Activated T-helper 1 cell treated with Interleukin-2 at 50 U/mL for 16 hours (primary cell): Measurements from ENCODE around the gene STAM.
A peak's percentile ranks its signal among the peaks of the same experiment; 100 is the strongest.
"Not testable (repeated sequence)": the region's sequence is repeated elsewhere in the genome, so short reads cannot be mapped to it uniquely, and the experiment has no call there.

Experiments
- DNase-seq: peaks from one replicate; pipeline ENCODE4 v3.0.0-alpha.2; 2020; ENCODE audit warnings: low read depth

Gene STAM

DNA sequence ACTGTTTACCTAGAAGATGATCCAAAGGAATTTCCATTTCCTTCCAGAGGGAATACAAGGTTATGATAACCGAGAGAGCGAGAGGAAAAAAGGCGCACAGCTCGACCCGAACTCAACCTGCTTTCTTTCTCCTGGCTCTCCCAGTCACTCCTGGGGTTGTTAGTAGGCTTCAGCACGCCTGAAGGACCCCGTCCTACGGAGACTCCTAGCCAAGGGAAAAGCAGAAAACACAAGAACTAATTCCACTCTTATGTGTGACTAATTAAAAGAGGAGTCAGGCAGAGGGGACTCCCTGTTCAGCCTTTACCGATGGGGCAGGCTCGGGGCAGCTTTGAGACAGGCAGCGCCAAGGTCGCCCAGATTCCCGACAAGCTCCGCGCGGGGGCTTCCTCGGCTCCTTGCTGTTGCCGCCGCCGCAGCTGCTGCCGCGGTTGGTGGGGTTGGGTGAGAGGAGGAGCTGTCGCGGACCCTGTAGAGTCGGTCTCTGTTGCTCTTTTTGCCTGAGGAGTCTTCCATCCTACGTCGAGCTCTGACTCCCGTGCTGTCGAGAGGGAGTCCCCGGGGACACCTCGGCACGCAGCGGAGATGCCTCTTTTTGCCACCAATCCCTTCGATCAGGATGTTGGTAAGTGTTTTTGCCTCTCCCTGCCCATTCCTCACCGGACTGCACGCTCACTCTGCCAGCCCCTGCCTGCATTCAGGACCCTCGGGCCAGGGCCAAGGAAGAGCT is at the start of gene STAM:
TSS of gene STAM (plus strand) at position 397 of the 730 bp plus-strand sequence. CDS start at position 586, 189 bp downstream.
- peak; percentile 87 for DNase-seq

DNA sequence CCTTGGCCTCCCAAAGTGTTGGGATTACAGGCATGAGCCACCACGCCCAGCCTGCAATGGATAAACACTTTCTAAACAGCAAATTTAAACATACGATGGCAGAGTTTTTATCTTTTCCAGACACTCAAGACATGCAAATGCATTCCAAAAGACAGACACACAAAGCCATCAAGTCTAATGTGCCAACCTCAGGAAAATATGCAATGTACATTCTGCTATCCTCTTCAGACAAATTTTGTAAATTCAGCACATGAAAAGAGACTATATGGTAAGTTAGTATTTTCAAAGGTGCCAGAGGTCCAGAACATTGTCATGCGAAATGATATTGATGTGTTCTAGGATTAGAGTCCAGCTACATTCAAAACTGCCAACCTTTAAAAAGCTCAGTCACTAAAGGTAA is 46.6 kb upstream of the STAM start:
- DNase-seq, result no peak

DNA sequence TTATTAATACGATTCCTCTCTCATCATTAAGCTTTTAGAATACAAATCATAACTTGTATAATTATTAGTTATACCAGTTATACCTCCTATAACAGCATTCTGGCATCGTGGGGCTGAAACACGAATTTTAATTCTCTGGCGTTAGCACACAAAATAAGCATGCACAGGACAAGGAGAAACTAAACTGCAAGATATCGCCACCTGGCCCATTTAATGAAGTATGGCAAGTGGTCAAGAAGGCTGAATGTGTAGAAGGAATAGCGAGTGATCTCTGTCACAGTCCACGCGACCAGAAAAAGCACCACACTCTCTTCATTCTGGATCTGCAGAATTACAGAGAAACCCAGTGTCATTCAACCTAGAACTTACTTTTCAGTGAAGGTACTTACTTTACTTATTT is 44.9 kb upstream of the STAM start:
- DNase-seq, result no peak

DNA sequence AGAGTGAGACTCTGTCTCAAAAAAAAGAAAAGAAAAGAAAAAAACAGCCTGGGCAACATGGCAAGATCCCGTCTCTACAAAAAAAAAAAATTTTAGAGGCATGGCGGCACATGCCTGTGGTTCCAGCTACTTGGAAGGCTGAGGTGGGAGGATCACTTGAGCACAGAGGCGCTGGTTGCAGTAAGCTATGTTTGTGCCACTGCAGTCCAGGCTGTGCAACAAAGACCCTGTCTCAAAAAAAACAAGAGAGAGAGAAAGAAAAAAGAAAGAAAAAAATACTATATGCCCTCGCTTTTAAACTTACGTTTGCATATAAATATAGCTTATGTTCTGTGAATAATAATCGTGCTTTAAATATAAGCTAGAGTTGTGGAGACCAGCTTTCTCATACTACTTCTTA is 38.0 kb upstream of the STAM start:
- DNase-seq, result no peak

DNA sequence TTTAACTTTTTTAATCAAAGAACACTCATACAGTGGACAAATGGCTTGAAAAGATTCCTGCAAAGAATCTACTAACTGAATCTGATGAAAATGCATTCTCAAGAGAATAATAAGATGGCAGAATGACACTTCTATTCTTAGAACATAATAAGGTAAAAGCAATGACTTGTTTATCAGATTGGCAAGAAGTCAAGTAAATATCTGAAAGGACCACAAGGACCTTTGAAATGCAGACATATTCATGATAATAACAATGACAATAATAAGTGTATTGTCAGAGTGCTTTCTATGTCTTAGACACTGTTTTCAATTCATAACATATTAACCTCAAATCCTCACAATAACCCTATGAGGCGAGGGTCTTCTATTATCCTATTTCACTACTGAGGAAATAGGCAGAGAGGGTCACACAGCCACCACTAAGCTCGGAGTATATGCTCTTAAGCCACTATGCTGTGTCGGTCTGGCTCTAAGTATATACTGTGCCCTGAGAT is 37.4 kb upstream of the STAM start:
- DNase-seq, result no peak

DNA sequence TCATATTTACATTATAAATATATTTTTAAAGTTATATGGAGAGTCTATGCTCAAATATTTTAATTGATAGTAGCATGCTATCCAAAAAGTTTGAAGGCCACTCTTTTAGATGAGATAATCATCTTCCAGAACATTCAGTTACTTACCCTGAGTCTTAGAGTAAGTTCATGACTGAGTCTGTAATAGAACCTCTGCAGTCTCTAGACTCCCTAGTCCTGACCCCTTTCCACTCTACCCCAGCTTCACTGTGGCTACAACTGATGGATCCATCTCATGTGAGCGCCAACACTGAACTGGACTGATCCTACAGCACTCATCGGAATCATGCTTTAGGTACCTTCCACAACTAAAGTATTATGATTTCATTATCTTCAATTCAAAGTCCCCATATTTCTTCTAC is 36.9 kb upstream of the STAM start:
- no peak for DNase-seq

DNA sequence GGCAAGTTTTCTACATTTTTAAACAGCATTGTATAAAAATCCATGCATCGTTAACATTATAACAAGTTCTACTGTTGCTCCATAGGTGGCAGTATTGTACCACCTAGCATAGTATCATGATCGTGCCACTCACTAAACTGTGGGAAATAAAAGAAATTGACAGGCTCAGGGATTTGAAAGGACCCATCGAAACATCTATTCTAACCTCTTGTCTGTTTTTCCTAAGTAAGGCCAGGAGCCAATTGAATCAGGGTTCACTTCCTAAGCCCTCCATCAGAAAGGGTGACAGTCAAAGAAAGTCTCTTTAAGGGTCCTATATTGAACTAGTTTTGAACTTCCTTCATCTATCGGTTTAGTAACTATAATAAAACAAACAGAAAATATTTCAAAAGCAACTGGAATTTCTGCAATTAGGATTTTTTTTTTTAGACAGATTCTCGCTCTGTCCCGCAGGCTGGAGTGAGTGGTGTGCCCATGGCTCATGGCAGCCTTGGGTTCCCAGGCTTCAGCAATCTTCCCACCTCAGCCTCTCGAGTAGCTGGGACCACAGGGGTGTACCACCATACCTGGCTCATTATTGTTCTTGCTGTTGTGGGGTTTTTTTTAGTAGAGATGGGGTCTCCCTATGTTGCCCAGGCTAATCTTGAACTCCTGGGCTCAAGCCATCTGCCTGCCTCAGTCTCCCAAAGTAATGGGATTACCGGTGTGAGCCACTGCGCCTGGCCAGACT is 36.2 kb upstream of the STAM start:
- DNase-seq, result no peak

DNA sequence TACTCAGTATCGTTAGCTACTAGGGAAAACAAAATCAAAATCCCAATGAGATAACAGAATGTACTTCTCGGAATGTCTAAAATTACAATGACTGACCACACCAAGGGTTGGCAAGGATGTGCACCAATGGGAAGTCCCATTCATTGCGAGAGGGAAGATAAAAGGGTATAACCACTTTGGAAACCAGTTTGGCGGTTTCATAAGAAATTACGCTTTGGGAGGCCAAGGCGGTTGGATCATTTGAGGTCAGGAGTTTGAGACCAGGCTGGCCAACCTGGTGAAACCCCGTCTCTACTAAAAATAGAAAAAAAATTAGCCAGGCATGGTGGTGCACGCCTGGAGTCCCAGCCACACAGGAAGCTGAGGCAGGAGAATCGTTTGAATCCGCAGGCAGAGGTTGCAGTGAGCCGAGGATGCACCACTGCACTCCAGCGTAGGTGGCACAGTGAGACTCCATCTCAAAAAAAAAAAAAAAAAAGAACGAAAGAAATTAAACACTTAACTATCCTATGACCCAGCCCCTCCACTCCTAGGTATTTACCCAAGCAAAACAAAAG is 34.4 kb upstream of the STAM start:
- no peak for DNase-seq

DNA sequence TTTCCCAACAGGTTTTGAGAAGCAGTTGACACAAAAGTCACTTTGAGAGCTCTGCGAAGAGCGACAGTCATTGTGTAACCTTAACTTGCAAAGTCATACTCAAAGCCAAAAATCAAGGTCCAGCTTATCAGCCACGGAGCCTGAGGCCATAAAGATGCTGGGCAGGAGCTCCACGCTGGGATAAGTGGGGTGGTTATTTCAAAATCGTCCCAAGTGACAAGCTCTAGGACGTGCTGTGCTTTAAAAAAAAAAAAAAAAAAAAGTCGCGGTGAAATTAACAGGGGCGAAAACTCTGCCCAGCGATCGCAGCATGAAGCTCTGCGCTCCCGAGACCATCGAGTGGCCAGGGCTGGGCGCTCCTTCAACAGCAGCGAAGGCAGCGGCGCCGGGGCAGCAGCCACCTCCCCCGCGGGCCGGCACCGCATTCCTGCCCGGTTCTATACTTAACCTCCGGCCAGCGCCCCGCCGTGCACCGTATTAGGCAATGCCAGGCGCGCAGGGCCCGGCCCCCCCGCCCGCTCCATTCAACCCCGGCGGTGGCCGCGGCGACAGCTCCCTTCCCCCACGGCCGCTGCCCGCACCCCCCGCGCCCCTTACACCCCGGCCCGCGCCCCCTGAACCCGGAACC is 27.4 kb upstream of the STAM start:
- DNase-seq, result peak; percentile 7

DNA sequence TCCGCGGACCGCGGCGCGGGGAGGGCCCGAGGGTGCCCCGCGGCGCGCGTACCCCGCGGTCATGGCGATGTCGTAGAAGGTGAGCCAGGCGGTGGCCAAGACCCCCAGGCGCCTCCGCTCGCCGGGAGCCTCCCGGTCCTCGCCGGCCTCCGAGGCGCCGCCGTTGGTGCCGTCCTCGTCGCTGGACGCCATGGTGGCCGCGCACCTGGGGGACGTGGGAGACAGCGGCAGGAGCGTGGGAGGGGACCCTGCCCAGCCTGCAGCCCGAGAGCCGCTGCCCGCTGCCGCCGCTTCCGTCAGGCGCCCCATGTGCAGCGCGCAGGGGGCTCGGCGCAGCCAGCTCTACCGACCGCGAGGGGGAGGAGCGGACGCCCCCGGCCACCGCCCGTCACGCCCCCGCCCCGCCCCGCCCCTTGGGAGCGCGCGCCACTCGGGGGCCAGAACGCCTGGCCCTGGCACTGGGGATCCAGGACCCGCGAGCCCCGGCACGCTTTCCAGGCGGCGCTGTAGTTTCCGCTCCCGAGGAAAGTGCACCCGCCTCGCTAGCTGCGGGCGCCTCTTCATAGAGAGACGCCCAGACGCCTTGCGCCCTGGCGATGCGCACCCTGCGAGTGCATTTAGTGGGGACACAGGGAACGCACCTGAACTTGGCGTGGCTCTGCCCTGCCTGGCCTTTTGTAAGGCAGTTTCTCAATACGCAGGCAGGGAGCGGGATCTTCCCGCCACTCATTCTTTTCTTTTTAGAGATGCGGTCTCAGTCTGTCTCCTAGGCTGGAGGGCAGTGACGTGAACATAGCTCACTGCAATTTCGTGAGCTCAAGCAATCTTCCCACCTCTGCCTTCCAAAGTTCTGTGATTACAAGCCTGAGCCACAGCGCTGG is 26.7 kb upstream of the STAM start, which contains the start of gene HACD1:
TSS of gene HACD1 (minus strand) at position 344 of the 881 bp plus-strand sequence. CDS start at position 309, 35 bp downstream.
- peak; percentile 26 for DNase-seq

DNA sequence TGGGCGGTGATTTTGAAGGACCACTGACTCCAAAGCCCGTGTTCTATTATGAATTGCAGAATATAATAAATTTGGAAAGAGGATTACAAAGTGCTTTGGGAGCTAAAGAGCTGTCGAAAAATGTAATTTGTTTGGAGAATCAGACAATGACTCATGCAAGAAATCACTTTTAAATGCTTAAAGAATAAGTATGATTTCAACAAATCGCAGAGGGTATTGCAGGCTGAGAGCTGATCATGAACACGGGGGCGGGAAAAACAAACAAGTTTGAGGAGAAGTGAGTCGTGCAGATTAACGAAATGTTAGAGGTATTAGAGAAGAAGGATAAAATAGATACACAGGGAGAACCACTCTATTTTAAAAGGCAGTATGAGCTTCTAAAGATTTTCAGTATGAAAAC is 21.9 kb upstream of the STAM start:
- no peak for DNase-seq

DNA sequence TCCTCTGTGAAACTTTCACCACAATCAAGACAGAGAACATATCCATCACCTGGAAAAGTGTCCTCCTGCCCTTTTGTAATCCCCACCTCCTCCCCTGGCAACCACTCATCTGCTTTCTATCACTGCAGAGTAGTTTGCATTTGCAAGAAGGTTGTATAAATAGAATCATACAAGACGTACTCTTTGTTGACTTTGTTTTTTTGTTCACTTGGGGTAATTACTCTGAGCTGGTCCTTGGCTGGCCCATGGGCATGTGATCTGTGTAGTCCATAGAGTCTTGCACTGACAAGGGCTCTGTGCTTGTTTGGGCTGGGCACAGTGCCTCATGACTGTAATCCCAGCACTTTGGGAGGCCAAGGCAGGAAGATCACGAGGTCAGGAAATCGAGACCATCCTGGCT is 19.0 kb upstream of the STAM start:
- DNase-seq, result no peak

DNA sequence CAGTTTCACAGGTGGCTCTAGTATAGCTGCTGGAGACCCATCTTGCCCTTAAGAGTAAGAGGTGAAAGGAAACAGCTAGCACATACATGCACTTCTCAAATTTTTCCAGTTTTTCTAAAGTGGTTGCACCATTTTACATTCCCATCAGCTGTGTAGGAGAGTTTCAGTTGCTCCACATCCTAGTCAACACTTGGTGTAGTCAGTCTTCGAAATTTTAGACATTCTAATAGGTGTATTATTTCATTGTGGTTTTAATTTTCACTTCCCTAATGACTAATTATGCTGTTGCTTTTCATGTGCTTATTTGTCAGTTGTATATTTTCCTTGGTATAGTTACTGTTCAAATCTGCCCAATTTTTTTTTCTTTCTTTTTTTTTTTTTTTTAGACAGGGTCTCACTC is 17.3 kb upstream of the STAM start:
- DNase-seq, result no peak

DNA sequence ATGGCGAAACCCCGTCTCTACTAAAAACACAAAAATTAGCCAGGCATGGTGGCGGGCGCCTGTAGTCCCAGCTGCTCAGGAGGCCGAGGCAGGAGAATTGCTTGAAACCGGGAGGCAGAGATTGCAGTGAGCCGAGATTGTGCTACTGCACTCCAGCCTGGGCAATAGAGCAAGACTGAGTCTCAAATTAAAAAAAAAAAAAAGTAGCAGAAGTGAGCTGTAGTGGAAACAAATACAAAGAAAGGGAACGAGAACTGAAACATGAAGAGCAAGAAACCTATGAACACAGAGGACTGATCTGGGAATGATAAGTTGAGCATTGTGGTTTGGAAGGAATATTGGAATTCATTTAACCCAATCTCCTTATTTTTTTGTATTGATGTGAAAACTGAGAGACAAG is 11.4 kb upstream of the STAM start:
- DNase-seq, result not testable (repeated sequence)

DNA sequence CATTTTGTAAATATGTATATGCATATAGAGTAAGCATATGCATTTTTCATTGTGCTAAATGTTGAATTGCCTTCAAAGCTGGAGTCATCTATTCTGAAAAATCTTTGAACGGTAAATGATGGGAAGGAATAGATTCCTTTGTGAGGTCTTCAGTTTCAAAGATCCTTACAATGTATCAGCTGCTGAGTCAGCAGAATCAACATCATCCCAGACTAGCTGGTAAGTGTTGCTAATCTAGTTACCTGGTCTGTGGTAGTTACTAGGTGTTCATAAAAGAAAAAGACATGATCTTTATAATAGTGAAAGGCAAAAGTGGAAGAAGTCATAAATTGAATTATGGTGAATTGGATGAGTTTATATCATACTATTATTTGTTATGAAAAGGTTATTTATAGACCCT is 10.6 kb upstream of the STAM start:
- no peak for DNase-seq

DNA sequence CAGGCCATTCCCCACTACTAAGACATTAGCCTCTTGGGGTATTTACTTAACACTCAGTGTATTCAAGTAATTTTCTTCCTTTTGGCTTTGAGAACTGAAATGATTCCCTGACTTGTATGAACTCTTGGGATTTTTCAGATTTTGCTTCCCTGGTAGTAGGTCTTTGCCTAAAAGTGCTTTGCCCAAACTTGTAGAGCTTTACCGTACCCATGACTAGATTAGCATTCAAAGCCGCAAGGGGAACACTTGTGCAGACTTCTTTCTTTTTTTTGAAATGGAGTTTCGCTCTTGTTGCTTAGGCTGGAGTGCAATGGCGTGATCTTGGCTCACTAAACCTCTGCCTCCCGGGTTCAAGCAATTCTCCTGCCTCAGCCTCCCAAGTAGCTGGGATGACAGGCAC is 6.1 kb upstream of the STAM start:
- DNase-seq, result no peak

DNA sequence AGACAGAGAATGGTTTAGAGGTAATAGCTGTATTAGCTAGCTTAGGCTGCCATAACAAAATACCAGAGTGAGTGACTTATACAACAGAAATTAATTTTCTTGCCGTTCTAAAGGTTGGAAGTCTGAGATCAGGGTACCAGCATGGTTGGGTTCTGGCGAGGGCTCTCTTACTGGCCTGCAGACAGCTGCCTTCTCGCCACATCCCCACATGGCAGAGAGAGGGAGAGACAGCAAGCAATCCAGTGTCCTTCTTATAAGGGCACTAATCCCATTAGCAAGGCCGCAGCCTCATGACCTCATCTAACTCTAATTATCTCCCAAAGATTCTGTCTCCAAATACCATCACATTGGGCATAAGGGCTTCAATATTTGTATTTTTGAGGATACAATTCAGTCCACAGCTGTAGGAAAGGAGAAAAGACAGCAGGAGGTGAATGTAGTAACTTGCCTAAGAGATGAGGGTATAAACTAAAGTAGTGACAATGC is 3.6 kb upstream of the STAM start:
- no peak for DNase-seq

DNA sequence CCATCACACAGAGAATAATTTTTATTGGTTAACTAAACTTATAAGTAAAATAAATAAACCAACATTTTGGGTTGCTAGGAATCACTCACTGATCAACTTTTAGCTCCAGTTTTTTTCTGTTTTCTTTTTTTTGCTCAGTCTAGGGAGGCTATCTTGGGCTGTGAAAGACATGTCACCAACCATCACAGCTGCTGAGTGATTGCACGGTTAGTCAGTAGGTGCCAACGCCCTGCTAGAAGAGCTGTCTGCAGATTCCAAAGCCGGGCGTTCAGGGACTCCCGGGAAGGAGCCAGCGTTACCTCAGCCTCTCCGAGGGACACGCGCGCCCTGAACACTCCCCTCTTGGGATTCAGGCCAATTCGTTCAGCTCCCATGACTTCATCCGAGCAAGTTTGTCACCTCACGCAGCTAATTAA is 604 bp upstream of the STAM start:
- DNase-seq, result peak; percentile 16

DNA sequence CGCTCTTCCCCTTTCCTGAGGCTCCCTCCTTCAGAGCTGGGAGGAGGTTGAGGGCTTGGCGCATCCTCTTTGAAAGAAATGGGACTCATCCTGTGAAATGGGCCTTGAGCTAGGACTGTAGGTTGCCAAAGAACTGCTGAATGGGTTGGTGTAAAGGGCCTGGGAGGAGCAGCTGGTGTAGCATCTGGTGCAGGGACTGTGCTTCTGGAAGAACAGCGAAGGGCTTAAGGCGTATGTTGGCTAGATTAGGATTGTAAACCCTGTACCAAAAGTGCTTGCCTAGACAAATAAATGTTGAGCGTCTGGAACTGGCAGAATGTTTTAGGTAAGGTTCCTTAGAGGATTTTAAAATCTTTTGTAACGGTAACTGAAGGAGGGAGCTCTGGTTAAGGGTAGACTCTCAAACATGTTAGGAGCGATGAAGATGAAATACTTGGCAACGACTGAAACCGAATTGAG is 563 bp downstream of the STAM start:
- no peak for DNase-seq

DNA sequence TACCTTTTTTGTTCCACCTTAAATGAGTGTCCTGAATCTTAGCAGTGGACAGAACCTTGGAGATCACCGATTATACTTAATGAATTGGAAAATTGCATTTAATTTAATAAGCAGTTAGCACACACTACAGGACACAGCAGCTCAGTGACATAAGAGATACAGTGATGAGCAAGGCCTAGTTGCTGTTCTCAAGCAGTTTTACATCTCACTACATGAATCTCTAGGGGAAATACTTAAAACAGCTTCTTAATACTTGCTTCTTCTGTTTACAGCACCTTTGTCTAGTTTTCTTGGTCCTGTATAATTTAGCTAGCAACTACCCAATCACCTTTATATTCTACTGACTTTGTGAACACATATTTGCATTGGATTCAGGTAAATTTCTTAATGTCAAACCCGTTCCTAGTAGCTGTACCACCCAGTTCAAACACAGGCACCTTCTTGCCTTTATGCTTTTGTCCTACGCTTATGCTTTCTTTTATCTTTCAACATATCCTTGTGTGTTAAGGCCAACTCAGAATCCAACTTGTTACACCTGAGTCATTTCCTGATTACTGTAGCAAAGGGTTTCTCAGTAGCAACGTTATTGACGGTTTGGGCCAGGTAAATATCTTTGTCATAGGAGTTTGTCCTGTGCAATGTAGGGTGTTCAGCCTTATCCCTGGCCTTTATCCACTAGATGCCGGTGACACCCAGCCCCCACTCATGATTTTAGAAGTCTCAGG is 1.8 kb downstream of the STAM start:
- no peak for DNase-seq

DNA sequence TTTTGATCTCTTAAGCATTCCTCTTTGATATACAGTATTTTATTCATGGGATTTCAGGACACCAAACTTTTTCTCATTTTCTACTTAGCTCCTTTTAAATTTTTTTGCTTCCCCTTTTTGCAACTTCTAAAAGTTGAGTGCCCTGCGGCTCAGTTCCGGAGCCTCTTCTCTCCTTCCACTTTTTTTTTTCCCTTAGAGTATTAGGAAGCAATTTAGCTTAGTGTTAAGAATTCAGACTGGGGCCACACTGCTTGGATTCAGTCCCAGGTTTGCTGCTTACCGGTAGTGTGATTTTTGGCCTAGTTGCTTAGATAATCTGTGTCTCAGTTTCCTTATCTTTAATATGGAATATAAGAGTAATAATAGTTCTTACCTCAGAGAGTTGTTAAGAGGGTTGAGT is 3.4 kb downstream of the STAM start:
- DNase-seq, result no peak
